Fibroblast of mammary gland (primary cell): ENCODE measurements around the gene MAP4K2.
"Not testable (repeated sequence)": the region's sequence is repeated elsewhere in the genome, so short reads cannot be mapped to it uniquely, and the experiment has no call there.

Experiments
- DNase-seq: peaks from one replicate; pipeline ENCODE4 v3.0.0-alpha.2; 2010; ENCODE audit warnings: low read depth
- H3K4me3 ChIP-seq: 2 replicates; pipeline ENCODE4 v1.5.1; 2011; ENCODE audit warnings: low read depth, mild to moderate bottlenecking, low read length, moderate library complexity; ENCODE audit not compliant: control insufficient read depth
- CTCF ChIP-seq: conservative IDR thresholded peaks from 2 replicates; pipeline ENCODE4 v1.5.1; 2011; ENCODE audit warnings: low read depth, low read length, inconsistent platforms; ENCODE audit not compliant: control insufficient read depth, insufficient read depth

MAP4K2 gene

GRCh38 chr11:64846998-64847666, 44.1 kb upstream of the MAP4K2 start:
- peak; percentile 84 for DNase-seq
- H3K4me3 ChIP-seq, result no peak overlapping the region
- TF ChIP-seq CTCF, result peak; percentile 84

GRCh38 chr11:64845776-64846129, 42.7 kb upstream of the MAP4K2 start:
- H3K4me3 ChIP-seq, DNase-seq: not testable (repeated sequence)

- no peak for TF ChIP-seq CTCF
- no peak for DNase-seq
- no peak overlapping the region for H3K4me3 ChIP-seq
These were observed 42.2 kb upstream of the MAP4K2 start for GRCh38 chr11:64845129-64845775.

- peak; percentile 49 for DNase-seq
- TF ChIP-seq CTCF, result peak; percentile 35
These were observed 41.5 kb upstream of the MAP4K2 start, which contains the start of gene CDC42BPG for GRCh38 chr11:64844330-64845128. Gene CDC42BPG, minus strand, starts transcription at chr11:64844653. Its CDS starts 84 bp downstream, at chr11:64844569.

GRCh38 chr11:64843686-64844329, 40.8 kb upstream of the MAP4K2 start:
- H3K4me3 ChIP-seq, result no peak overlapping the region
- no peak for DNase-seq
- TF ChIP-seq CTCF, result no peak

More at GRCh38 chr11:64844330-64845128, 41.5 kb upstream of the MAP4K2 start, which contains the start of gene CDC42BPG:
- no peak within 1 kb of the TSS for H3K4me3 ChIP-seq

GRCh38 chr11:64842851-64843685, 40.1 kb upstream of the MAP4K2 start:
- TF ChIP-seq CTCF, result no peak
- no peak overlapping the region for H3K4me3 ChIP-seq
- DNase-seq, result no peak
